DOHH2 (cell line): ENCODE data around the gene PARP15.

ENCODE experiments used
- H3F3A ChIP-seq: fragments of 200-600 bp; sonication (generic), shearing (Covaris generic); 2 replicates; pipeline ENCODE4 v1.6.0; 2016; ENCODE audit warnings: antibody characterized with exemption, mild to moderate bottlenecking; ENCODE audit not compliant: control insufficient read depth, insufficient read depth
- H3K27ac ChIP-seq: fragments of 200-600 bp; sonication (generic); 2 replicates; pipeline ENCODE4 v1.5.1; 2014; ENCODE audit warnings: low read depth, mild to moderate bottlenecking, low read length, moderate library complexity
- H3K27me3 ChIP-seq: fragments of 200-600 bp; sonication (generic); 2 replicates; pipeline ENCODE4 v1.6.1; 2014; ENCODE audit warnings: mild to moderate bottlenecking, low read length, mixed read lengths; ENCODE audit not compliant: control insufficient read depth
- H3K36me3 ChIP-seq: fragments of 200-600 bp; sonication (generic); 2 replicates; pipeline ENCODE4 v1.6.1; 2014; ENCODE audit warnings: mild to moderate bottlenecking, low read length, moderate library complexity, mixed read lengths; ENCODE audit not compliant: control insufficient read depth
- H3K4me1 ChIP-seq: fragments of 200-600 bp; sonication (generic); 2 replicates; pipeline ENCODE4 v1.6.1; 2014; ENCODE audit warnings: mild to moderate bottlenecking, low read length, mixed read lengths; ENCODE audit not compliant: control insufficient read depth
- H3K4me2 ChIP-seq: fragments of 200-600 bp; sonication (generic); 2 replicates; pipeline ENCODE4 v1.6.0; 2014; ENCODE audit warnings: mild to moderate bottlenecking, low read length, moderate library complexity
- H3K4me3 ChIP-seq: fragments of 200-600 bp; sonication (generic); 2 replicates; pipeline ENCODE4 v1.5.1; 2014; ENCODE audit warnings: mild to moderate bottlenecking, low read length, mixed read lengths
- H3K79me2 ChIP-seq: fragments of 200-600 bp; sonication (generic); 2 replicates; pipeline ENCODE4 v1.6.1; 2014; ENCODE audit warnings: mild to moderate bottlenecking, low read length, mixed read lengths; ENCODE audit not compliant: control insufficient read depth
- H3K9me2 ChIP-seq: fragments of 200-600 bp; sonication (generic); replicated peaks from 2 replicates; pipeline ENCODE4 v1.6.1; 2014; ENCODE audit warnings: mild to moderate bottlenecking, low read length, mixed read lengths; ENCODE audit not compliant: control insufficient read depth
- H3K9me3 ChIP-seq: fragments of 200-600 bp; sonication (generic); 2 replicates; pipeline ENCODE4 v1.6.1; 2014; ENCODE audit warnings: antibody characterized with exemption, low read length, mixed read lengths; ENCODE audit not compliant: control insufficient read depth, insufficient read depth
- H4K20me1 ChIP-seq: fragments of 200-600 bp; sonication (generic); 2 replicates; pipeline ENCODE4 v1.6.0; 2014; ENCODE audit warnings: low read depth, mild to moderate bottlenecking, antibody characterized with exemption, low read length, moderate library complexity; ENCODE audit not compliant: control insufficient read depth, insufficient read depth
- EZH2phosphoT487 ChIP-seq: fragments of 200-600 bp; sonication (generic); IDR thresholded peaks from 2 replicates; pipeline ENCODE4 v1.6.1; 2017; ENCODE audit warnings: borderline replicate concordance, mild to moderate bottlenecking, antibody characterized with exemption, low read length, moderate library complexity, mixed read lengths
- TF ChIP-seq, protein P1 (sequence below): fragments of 200-600 bp; sonication (generic); IDR thresholded peaks from one replicate; pipeline ENCODE4 v1.5.1; 2014; ENCODE audit warnings: antibody characterized with exemption, mild to moderate bottlenecking, low read depth, low read length; ENCODE audit not compliant: poor library complexity, severe bottlenecking

The PARP15 gene

GRCh38 chr3:122557356-122557755 lies 20.1 kb upstream of the PARP15 start:
- H3K4me3 ChIP-seq = no peak overlapping the region
- H3K9me3 ChIP-seq = no peaks in the 10 kb centered on the region
- H3K27me3 ChIP-seq = no peaks in the 10 kb centered on the region
- TF ChIP-seq, protein P1, sequence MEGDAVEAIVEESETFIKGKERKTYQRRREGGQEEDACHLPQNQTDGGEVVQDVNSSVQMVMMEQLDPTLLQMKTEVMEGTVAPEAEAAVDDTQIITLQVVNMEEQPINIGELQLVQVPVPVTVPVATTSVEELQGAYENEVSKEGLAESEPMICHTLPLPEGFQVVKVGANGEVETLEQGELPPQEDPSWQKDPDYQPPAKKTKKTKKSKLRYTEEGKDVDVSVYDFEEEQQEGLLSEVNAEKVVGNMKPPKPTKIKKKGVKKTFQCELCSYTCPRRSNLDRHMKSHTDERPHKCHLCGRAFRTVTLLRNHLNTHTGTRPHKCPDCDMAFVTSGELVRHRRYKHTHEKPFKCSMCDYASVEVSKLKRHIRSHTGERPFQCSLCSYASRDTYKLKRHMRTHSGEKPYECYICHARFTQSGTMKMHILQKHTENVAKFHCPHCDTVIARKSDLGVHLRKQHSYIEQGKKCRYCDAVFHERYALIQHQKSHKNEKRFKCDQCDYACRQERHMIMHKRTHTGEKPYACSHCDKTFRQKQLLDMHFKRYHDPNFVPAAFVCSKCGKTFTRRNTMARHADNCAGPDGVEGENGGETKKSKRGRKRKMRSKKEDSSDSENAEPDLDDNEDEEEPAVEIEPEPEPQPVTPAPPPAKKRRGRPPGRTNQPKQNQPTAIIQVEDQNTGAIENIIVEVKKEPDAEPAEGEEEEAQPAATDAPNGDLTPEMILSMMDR = no peak
- TF ChIP-seq EZH2phosphoT487 = no peak
- H3F3A ChIP-seq = no peaks in the 10 kb centered on the region
- H3K4me1 ChIP-seq = no peaks in the 10 kb centered on the region
- H4K20me1 ChIP-seq = no peaks in the 10 kb centered on the region
- H3K9me2 ChIP-seq = no peaks in the 10 kb centered on the region
- no peaks in the 10 kb centered on the region for H3K36me3 ChIP-seq
- H3K27ac ChIP-seq = no peak overlapping the region
- H3K79me2 ChIP-seq = no peaks in the 10 kb centered on the region
- H3K4me2 ChIP-seq = no peak overlapping the region

GRCh38 chr3:122558605-122559004 lies 18.8 kb upstream of the PARP15 start:
- TF ChIP-seq, protein P1 = no peak
- no peak for TF ChIP-seq EZH2phosphoT487
- Histone ChIP-seq H3K4me3 (no peak overlapping the region), H3K27me3 (no peaks in the 10 kb centered on the region), H3K36me3 (no peaks in the 10 kb centered on the region), H3K79me2 (no peaks in the 10 kb centered on the region), H3K9me2 (no peaks in the 10 kb centered on the region), H3F3A (peaks cover 3% of the 10 kb centered on the region; the same call in 1 of the 2 replicates), H3K9me3 (no peaks in the 10 kb centered on the region), H4K20me1 (no peaks in the 10 kb centered on the region), H3K4me2 (no peak overlapping the region), H3K4me1 (peaks cover 2% of the 10 kb centered on the region), H3K27ac (no peak overlapping the region)

DNA sequence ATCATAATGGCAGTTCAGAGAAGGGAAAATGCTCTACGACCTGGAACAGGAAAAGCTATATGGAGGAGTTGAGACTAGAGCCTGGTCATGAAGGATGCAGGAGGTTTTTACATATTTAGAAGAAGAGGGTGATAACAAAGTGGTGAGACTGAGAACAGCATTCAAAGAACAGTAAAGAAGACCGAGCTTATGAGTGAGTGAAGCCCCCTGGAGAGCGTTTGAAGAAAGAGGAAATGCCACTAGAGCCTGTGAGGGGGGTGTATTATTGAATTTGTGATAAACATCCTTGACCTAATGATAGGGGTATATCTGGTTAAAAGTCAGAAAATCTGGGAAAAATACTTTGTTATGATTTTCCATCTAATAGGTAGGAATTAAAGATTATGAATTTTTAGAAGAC lies 17.5 kb upstream of the PARP15 start:
- no peaks in the 10 kb centered on the region for H3K27me3 ChIP-seq

More for the DNA sequence above, 17.5 kb upstream of the PARP15 start:
- peaks cover 3% of the 10 kb centered on the region; the same call in 1 of the 2 replicates for H3F3A ChIP-seq
- no peaks in the 10 kb centered on the region for H3K79me2 ChIP-seq
- H3K9me2 ChIP-seq = no peaks in the 10 kb centered on the region
- no peak overlapping the region for H3K4me2 ChIP-seq
- H3K4me3 ChIP-seq = no peak overlapping the region
- no peak overlapping the region for H3K27ac ChIP-seq
- H3K4me1 ChIP-seq = peaks cover 15% of the 10 kb centered on the region
- no peaks in the 10 kb centered on the region for H3K9me3 ChIP-seq
- TF ChIP-seq, protein P1 = no peak
- no peak for TF ChIP-seq EZH2phosphoT487
- no peaks in the 10 kb centered on the region for H4K20me1 ChIP-seq
- no peaks in the 10 kb centered on the region for H3K36me3 ChIP-seq
